ENCODE results near the gene HADHB.

Gene HADHB

DNA sequence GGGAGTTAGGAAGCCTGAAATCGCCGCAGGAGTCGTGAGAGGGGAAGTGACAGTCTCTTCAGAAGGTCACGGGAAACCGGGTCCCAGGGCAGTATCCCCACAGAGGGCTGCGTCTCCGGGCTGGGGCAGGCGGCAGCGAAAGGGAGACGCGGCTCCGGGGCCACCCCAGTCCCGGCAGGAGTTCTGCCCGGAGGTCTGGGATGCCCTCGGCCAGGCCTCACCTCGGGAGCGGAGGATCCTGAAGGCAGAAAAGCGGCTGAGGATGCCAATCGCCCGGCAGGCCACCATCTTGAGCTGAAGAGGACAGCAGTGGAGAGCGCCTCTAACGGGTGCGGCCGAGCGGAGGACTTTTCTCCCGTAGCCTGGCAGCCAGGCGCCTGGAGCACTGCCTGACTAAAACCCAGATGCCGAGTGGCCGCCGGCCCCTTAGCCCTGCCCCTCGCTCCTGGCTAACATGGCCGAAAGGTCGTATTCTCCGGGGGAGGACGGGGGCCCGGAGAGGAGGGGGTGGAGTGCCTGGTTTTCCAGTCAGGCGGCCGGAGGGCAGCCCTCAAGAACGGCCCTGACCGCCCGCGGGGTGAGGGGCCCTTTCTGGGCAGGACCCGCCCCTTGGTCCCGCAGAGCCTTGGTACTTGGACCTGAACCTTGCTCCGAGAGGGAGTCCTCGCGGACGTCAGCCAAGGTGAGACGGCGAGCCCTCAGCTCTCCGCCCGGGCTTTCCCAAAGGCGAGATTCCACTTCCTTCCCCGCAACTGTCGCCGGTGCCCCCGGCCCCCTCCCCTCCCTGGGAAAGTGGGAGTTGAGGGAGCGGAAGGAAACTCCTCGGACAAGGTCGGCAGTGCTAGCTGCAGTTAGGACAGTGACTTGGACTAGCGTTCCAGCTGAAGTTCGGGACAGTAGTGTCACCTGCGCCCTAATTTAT lies at the start of gene HADHB, which contains the start of gene HADHA:
Gene HADHB (plus strand): TSS at position 631 of the 922 bp plus-strand sequence. CDS start 9,316 bp downstream, outside the sequence.
Gene HADHA (minus strand): TSS at position 324 of the 922 bp plus-strand sequence. CDS start 36 bp downstream, at position 288.
- DNase-seq, result peak; percentile 91 to 95

DNA sequence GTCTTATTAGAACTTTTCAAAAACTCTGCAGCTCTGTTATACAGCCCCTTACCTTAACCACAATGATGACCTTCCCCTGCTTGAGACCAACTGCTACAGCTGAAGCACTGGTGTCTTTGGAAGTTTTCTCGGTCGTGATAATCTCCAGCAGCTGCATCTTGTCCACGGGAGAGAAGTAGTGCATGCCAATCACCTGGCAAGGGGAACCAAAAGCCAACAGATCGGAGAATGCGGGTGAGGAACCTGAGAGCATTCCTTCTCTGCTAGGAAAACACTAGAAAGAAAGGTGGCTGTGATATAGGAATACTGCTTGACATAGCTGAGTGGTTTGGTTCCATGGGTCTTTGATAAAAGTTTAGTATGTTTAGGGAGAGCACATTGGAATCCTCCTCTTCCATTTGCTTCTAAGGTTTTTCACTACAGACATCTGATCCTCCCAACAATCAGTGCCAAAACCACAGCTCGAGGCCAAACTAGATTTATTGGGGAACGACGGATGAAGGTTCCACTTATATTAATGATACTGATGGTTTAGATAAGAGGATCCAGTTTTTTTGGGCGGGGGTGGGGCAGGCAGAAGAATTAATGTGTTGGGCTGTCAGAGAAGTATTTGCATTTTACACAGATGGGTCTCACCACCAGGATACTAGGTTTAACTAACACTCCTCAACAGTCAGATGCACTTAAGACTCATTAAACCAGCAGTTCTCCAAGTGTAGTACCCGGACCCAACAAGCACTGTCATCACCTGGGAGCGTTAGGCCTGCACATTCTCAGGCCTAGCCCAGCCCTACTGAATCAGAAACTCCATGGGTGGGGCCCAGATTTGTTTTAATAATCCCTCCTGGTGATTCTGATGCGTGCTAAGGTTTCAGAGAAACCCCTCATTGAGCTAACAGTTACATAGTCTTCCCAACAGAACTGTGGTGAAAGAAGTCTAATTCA lies 49.4 kb upstream of the HADHB start:
- DNase-seq, result no peak

DNA sequence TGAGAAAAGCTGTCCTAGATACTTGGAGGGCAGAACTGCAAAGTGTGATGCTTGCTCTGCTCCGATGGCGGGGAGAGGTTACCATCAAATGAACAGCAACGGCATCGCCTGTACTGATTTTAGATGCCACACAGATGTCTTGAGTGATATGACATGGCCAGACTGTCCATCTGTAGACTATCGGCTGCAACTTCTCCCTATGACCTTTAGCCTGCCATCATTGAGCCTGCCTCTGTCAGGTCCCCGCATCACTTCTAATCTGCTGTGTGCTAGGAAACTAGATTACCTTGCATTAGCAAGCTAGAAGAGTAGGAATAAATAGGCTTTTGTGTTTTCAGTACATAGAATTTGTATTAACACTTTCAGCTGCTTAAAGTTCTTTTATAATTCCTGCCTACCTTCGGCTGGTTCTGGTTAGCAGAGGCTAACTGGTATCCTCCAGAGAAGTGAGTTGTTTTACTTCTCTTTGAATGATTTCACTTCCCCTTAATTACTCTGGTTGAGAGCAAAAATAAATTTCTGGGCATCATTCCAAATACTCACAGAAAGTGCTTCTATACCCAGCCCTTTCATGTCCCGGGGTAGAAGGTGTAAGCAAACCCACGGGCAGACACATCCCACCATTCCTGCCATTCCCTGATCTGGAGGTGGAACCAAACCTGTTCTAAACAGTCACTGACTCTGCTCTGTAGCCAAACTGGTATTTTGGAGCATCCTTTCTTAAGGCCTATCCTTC lies 47.9 kb upstream of the HADHB start:
- no peak for DNase-seq

DNA sequence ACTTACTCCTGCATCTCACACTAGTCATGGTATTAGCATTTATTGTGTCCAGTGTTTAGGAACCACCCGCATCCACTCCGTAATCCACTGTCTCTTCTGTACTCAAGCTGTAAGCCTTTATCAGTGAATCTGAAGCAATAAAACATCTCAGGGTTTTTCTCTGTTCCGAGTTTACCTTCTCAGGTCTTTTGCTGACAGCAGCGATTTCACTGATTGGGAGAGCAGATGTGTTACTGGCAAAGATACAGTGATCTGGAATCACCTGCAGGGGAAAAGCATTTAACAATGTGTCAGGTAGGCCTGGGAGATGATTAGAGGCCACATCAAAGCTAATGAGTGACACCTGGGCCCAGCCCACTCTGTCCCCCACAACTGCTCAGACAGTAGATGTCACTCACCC lies 47.2 kb upstream of the HADHB start:
- no peak for DNase-seq

DNA sequence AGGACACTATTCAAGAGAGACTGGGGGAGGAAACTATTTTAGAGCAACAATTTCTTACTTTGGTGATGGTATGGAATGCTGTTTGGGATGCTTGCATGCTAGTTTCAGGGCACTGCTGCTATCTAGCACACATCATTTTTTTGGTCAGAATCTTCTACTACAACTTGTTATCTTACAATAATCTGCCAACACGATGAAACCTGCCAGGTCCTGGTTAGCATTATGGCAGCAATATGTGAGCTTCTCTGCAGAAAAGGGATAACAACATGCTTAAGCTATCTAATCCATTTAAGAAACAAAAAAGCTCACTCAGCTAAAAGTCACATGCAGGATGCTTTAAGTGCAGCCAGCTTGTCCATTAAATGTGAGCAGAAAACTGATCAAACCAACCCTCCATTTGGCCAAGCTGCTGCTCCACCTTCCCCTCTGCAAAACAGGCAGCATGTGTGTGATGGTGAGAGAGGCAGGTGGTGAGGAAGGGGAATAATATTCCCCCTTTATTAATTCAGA lies 41.7 kb upstream of the HADHB start:
- DNase-seq, result no peak

DNA sequence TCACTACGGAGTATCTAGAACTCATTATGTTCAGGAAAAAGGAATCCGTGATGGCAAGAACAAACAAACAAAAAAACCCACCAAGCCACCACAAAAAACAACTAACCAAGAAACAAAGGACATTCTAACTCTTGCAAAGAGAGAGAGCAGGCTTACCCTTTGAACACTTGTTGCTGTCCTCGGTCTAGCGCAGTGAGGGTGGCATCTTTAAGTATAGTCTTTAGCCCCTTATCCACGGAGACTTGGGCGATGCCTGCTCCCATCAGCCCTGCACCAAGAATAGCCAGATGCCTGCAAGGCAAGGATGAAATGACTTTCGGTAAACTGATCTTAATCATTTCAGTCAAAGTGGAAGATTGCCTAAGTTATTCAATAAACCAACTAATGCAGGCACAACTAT lies 40.8 kb upstream of the HADHB start:
- DNase-seq, result no peak

DNA sequence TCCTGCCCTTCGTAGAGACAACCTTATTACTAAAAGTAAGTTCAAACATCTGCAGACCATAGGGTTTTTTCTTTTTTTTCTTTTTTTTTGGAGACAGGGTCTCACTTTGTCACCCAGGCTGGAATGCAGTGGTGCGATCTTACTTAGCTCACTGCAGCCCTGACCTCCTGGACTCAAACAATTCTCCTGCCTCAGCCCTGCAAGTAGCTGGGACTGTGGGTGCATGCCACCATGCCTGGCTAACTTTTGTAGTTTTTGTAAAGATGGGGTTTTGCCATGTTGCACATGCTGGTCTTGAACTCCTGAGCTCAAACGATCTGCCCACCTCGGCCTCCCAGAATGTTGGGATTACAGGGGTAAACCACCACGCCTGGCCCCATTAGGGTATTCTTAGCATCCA lies 32.7 kb upstream of the HADHB start:
- no peak for DNase-seq

DNA sequence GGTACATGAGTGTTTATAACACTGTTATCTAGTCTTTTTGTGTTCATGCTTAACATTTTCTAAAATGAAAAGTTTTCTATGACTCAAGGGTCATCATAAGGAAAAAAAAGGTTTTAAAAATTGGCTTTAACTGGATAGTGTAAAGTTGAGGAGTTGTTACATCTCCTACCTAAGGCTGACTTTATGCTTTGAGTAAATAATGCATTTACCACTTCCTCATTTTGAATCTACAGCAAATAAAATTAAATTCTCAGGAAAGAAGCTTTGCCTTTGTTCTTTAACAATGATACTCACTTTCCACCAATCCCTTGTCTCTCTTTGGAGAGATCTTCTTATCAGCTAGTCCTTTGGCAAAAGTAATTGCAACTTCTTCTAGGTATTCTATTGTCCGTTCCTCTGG lies 30.0 kb upstream of the HADHB start:
- DNase-seq, result no peak

DNA sequence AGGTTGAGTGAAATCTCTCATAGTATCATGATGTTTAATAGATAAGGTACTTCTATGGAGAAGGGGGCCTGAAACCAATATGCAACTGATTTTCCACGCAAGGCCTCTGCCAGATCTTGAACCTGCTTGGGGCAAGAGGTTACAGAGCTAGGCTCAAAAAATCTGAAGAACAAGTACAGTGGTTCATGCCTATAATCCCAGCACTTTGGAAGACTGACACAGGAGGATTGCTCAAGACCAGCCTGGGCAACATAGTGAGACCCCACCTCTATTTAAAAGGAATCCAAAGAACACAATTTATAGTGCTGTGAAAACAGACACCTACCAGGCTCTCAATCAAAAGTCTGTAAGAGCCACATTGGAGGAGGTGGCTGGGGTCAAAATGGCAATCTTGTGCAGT lies 28.9 kb upstream of the HADHB start:
- no peak for DNase-seq

DNA sequence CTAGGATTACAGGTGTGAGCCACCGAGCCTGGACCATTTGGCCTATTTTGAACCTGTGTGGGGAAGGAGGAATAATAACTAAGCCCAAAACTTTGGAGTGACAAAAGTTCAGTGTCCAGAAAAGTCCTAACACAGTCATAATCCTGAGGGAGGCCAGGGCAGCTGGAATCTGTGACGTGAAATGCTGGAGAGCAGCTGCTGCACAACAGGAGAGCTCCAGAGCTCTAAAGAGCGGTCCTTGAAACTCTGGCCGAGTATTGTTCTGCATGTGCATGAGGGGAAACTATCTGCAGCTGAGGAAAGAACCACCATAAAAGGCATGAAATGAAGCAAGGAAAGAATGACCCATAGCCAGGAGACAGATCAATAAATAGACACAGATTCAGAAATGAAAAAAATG lies 28.2 kb upstream of the HADHB start:
- DNase-seq, result no peak

DNA sequence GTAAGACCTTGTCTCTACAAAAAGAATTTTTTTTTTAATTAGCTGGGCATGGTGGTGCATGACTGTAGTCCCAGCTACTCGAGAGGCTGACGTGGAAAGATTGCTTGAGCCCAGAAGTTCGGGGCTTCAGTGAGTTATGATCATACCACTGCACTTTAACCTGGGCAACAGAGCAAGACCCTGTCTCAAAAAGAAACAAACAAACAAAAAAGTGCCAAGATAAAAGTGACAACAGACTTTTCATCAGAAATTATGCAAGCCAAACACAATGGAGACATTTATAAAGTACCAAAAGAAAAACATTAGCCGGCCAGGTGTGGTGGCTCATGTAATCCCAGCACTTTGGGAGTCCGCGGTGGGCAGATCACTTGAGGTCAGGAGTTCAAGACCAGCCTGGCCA lies 27.0 kb upstream of the HADHB start:
- DNase-seq, result no peak

DNA sequence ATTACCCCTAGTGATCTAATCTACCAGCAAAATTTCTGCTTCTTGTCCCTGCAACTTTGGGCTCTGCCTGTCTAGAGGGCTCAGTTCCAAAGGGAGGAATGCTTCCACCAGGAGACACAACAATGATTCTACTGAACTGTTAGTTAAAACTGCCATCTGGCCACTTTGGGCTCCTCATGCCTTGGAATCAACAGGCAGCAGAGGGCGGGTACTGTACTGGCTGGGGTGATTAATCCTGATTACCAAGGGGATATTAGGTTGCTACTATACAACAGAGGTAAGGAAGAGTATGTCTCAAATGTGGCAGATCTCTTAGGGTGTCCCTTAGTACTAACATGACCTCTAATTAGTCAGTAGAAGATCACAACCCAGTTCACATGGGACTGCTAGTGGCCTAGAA lies 21.7 kb upstream of the HADHB start:
- DNase-seq, result no peak

DNA sequence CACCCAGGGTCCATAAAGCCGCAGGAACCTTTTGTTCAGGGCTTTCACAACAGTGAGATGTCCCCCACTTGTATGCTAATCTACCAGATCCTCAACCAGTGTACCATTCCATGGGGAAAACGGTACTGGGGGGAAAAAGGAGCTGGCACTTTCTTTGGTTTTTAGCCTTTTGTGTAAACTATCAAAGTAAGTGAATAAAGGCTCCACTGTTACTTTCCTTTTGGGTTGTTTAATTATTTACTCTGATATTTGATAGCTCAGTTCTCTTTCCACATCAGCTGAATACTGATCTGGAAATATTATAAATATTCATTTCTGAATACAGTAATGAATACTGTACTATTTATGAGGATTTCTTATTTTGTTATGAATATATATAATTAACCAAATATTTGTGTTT lies 20.6 kb upstream of the HADHB start:
- DNase-seq, result no peak

DNA sequence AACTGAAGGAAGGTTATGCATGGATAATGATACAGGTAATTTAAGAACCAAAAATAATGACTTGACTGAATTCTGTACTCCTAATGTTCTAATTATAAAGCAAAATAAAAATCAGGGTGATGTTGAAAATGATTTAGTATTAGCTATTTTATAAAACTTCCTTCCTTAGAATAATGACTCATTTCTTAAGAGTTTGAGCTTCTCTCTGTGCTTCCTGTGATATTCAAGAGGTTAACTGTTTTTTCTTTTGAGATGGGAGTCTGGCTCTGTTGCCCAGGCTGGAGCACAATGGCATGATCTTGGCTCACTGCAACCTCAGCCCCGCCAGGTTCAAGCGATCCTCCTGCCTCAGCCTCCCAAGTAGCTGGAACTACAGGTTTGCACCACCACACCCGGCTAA lies 15.1 kb upstream of the HADHB start:
- DNase-seq, result no peak

DNA sequence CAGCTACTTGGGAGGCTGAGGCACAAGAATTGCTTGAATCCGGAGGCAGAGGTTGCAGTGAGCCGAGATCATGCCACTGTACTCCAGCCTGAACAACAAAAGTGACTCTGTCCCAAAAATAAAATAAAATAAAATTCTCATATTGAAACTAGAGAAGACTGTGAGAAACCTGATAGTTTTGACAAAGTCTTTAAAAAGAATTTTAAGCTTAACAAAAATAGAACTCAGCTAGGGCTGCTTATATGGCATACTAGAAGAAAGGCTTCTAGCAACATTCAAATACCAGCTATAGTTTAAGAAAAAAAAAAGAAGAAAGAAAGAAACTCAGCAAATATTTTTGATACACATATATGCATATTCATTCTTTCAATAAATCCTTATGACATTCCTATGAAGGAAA lies 13.9 kb upstream of the HADHB start:
- DNase-seq, result no peak

DNA sequence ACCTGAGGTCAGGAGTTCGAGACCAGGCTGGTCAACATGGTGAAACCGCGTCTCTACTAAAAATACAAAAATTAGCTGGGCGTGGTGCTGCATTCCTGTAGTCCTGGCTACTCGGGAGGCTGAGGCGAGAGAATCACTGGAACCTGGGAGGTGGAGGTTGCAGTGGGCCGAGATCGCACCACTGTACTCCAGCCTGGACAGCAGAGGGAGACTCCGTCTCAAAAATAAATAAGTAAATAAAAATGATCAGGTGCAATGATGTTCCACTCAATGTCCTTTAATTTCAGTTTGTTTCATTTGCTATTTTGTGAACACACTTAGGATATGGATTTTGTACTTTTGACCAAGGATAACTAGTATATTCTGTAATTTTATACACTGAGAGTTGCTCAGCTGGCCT lies 9.7 kb upstream of the HADHB start:
- DNase-seq, result no peak

DNA sequence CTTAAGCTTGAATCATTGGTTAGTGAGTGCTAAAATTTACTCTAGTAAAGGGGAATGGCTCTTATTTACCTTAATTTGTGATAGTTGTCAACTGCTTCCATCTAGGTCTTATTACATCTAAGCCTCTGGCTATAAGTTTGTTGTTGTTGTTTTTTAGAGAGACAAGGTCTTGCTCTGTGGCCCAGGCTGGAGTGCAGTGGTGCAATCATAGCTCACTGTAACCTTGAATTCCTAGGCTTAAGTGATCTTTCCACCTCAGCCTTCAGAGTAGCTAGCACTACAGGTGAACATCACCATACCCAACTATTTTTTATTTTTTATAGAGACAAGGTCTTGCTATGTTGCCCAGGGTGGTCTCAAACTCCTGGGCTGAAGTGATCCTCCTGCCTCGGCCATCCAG lies 6.9 kb upstream of the HADHB start:
- no peak for DNase-seq

DNA sequence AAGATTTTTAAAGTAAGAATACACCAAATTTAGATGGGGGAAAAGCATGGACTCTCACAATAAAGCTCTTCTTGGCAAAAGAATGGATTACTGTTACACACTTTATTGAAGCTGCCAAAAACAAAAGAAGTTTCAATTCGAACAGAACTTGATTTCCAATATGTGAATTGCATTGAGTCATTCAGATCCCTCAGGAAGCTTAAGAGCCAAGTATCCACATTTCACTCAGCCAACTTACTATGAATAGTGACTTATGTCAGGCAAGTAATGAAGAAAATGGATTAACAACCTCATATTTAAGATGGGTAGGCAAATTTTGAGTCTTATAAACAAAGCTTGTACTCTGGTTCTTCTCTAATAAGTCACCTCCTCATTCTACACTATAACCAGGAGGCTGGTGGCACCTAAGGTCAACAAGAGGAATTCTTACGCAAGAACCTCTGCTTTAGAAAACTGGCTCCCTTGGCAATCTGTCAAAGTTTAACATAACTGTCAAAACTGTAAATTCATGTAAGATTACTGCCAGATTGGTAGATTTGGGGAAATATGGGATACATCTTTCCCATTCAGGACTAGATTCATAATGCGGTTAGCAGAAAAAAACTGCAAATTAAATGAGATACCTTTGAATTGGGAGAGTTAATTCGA lies 6.3 kb upstream of the HADHB start:
- DNase-seq, result no peak

DNA sequence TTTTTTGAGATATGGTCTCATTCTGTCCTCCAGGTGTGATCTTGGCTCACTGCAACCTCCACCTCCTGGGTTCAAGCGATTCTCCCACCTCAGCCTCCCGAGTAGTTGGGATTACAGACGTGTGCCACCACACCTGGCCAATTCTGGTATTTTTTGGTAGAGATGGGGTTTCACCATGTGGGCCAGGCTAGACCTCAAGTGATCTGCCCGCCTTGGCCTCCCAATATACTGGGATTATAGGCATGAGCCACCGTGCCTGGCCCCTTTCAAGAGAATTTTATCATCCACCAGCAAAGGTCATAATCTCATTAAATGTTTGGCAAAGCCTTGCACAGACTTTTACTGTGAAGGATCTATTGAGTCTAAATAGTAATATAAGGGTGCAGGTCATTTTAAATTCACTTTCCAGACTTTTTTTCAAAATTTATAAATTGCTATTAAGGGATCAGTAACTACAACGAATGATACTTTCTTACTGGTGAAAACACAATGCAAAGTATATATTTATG lies 2.8 kb upstream of the HADHB start:
- DNase-seq, result no peak

DNA sequence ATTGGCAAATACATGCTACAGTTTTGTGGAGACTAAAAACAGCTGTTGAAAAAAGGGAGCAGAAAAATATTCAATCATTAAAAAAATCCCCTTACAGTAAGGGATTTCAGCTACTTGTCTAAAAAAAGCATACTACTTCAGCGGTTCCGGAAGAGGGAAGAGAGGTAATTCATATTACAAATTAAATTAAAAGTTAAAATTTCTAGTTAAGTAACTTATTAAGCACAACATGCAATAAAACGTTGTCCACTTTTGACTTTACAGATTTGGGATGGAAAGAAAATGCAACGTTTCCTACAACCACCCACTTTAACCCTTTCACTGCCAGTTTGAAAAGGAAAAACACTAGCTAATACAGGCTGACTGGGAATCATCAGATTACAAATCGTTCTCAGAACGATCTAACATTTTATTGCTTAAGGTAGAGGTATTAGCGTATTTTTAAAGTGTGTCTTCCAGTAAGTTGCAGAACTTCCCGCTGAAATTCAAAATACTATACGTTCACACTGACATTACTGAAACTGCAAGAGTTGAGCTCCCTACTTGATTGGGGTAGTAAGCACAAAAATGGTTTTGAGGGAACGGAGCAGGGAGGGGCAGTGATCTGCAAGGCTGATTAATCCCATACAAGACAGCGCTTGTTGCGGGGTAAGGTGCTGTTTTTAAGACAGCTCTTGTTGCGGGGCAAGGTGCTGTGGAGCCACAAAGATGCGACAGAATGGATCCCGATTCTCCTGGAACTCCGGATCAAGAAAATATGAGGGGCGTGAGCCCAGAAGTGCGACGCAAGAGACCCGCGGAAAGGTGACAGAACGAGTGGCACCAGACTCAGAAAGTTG lies 1.1 kb upstream of the HADHB start:
- no peak for DNase-seq

DNA sequence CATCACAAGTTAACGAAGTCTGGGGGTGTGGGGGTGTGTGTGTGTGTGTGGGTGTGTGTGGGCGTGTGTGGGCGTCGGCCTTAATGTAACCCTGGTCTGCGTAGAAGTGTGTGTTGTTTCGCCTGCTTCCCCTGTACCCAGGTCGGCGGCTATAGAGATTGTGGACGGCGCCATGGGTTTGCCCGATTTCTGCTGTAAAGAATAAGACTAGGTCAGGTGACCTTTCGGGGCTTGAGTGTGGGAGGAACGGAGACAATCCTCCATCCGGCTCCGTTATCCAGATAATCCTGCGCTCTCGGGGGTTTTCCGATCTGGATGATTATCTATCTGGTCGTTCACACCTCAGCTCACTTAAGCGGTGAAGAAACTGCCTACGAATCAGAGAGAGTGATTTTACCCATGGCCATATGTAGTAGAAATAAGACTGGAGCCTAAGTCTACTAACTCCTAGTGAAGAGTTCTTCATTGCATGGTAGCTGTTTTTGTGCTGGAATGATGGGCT lies 543 bp downstream of the HADHB start:
- DNase-seq, result peak in 1 of 2 donors; percentile 17
